Transverse colon (tissue), 4 donors: Measurements from ENCODE around the gene TCF7L2.

Experiments
- CTCF ChIP-seq, 5 experiments: fragments of 200-600 bp in 3 of 5; fragments of 450-650 bp in 2 of 5; sonication (generic) in 3 of 5; IDR thresholded peaks; 1 replicate in 2 of 5; 2 replicates in 3 of 5; pipeline ENCODE4 v1.5.1; 2016 to 2017; ENCODE audit warnings: antibody characterized with exemption in 5 of 5, inconsistent platforms in 3 of 5, mild to moderate bottlenecking in 2 of 5, moderate library complexity in 1 of 5
- EP300 ChIP-seq: sonication (generic); formaldehyde crosslinking; IDR thresholded peaks from one replicate; pipeline ENCODE4 v1.6.1; 2017; ENCODE audit warnings: antibody characterized with exemption, low read depth
- POLR2A ChIP-seq: fragments of 450-650 bp; IDR thresholded peaks from one replicate; pipeline ENCODE4 v1.6.1; 2016; ENCODE audit warnings: antibody characterized with exemption, mild to moderate bottlenecking, moderate library complexity
- POLR2AphosphoS5 ChIP-seq, 3 donors: sonication (generic); formaldehyde crosslinking; IDR thresholded peaks; one replicate each; pipeline ENCODE4 v1.6.1; 2016; ENCODE audit warnings: antibody characterized with exemption in 3 of 3

DNA sequence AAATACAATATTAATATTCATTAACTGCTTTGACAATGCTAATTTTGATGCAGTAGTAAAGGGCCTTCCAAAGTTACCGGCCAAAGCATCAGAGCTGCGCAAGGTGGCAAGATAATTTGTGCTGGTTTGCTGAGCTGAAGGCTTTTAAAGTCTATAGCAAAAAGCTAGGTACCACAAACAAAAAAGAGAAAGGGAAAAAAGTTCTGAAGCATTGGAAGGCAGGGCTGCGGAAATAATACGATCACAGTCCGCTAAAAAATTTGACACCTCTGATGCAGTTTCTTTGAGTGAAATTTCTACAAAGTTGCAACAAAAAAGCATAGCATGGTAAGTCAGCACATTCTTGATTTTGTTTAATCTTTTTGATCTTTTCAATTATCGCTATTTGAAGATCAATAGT lies 175.6 kb downstream of the TCF7L2 start:
- TF ChIP-seq CTCF (IDR thresholded peaks at IDR 0.05) (no peak), EP300 (no peak), POLR2AphosphoS5 (IDR thresholded peaks at IDR 0.05) (no peak), POLR2A (no peak)
